ENCODE data around the gene MFAP3L.

Gene MFAP3L

DNA sequence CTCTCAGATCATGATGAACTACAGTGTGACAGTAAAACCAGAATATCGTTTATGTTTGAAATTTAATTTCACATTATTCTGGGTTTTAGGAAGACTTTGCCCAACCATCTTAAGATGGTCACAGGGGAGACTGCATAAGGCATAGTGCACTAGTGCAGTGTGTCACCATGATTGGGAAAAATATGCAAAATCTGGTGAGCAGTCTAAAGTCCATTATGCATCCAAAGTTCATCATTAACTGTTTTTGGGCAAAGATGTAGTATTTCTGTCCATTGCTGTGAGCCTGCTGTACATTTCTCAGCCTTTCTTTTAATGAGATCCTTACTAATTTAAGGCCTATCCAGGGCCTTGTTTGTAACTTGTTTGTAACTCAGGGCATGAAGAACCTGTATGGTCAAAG is 11.3 kb upstream of the MFAP3L start:
- no peak for DNase-seq
- TF ChIP-seq POLR2A (IDR thresholded peaks at IDR 0.05; ENCODE audit: low read length) = no peak
- no peak for TF ChIP-seq GATA1 (IDR thresholded peaks at IDR 0.05; ENCODE audit: low read depth, low read length)

DNA sequence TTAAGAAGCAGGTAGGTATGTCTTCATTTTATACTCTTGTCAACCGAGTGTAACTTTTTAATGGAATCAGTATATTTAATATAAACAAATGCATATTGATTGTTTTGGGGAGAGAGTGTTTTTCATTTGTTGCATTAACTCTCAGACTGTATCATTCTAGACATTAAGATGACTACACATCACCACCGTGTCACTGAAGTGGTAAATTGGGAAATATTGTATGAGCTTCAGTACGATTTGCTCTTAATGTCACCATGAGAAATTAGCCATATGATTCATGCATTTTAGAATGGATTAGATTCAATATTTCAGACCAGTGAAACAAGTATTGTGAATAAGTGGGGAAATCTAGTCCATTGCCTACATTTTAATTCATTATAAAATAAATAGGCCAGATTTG is 9.7 kb upstream of the MFAP3L start:
- no peak for DNase-seq
- no peak for TF ChIP-seq POLR2A (IDR thresholded peaks at IDR 0.05; ENCODE audit: low read length)

DNA sequence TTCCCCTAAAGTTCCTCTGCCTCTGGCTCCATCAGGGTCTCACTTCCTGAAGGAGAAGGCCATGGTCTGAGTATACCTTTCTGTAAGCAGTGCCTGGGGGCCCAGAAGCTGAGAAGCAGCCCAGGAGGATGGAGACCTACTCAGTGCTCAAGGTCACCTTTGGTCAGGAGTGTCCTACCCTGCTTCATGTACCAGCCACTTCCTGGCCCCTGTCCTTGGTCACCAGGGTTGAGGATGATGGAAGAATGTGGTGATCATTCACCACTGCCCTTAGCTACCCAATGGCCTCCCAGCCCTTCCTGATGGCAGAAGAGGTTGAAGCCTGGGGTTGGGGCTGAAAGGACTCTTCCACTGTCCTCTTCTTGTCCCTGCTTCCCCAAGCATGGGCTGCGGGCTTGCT is 9.0 kb upstream of the MFAP3L start:
- DNase-seq = no peak
- TF ChIP-seq GATA1 (IDR thresholded peaks at IDR 0.05; ENCODE audit: low read depth, low read length) (no peak), POLR2A (IDR thresholded peaks at IDR 0.05; ENCODE audit: low read length) (no peak)

DNA sequence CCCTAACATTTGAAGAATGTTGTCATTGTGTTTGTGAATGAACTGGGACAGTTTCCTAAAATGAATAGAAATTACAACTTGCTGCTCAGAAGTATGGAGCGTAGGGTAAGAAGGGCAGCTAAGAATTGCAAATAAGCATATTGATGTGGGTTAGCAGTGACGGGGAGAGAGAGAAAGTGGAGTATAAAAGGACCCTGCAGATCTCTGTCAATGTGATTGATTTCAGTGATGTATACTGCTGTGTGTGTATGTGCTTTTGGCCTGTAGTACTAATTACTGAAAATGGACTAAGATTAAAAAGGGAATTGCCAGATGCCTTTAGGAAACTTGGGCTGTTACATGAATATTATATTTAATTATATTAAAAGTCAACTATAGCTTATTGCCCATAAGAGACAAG is 7.8 kb upstream of the MFAP3L start:
- TF ChIP-seq GATA1 (IDR thresholded peaks at IDR 0.05; ENCODE audit: low read depth, low read length) (no peak), POLR2A (IDR thresholded peaks at IDR 0.05; ENCODE audit: low read length) (no peak)
- DNase-seq = no peak

DNA sequence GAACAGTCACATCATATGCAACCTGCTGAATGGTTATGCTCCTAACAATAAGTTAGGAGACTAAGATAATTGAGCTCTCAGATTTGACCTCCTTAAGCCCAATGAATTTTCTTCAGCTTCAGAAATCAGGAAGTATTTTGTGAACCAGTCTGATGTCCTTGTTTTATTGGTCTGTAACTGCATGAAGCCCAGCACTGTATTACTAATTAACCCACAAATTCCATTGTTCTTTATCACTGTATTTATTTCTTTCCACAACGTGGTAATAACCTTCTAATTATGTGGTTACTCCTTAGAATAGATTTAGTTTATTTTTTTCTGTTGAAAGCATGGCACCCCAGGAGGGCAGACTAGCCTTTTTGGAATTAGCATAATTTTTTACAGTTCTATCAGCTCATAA is 3.9 kb upstream of the MFAP3L start:
- TF ChIP-seq GATA1 (IDR thresholded peaks at IDR 0.05; ENCODE audit: low read depth, low read length) (no peak), POLR2A (IDR thresholded peaks at IDR 0.05; ENCODE audit: low read length) (no peak)
- no peak for DNase-seq

DNA sequence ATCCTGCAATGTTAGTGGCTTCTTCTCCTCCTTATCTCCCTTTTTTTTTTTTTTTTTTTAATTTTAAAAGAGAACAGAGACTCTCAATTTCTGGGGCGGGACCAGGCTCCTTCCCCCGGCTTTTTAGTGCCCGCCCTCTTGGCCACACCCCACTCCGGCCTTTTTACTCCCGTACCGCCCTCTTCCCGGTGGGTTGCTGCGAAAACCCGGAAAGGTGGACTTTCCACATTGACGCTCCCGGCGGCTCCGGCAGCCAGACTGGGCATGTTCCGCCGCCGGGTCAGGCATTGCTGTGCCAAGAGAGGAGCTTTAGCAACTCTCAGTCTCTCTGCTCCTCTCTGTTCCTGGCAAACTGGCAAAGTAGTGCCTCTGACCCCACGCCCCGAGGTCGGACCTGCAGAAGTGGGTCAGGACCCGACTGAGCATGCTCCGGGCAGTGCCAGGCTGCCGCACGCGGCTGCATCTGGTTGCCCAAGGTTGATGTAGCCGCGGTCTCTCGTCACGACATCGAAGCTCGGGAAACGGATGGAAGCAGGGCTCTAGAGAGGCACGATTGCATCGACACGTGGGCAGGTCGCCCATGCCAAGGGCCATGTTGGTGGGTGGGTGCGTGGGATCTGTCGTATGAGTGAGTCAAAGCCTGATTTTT is 1.1 kb upstream of the MFAP3L start:
- TF ChIP-seq GATA1 (IDR thresholded peaks at IDR 0.05; ENCODE audit: low read depth, low read length) (no peak), POLR2A (IDR thresholded peaks at IDR 0.05; ENCODE audit: low read length) (no peak)
- peak; percentile 96 to 97 for DNase-seq

DNA sequence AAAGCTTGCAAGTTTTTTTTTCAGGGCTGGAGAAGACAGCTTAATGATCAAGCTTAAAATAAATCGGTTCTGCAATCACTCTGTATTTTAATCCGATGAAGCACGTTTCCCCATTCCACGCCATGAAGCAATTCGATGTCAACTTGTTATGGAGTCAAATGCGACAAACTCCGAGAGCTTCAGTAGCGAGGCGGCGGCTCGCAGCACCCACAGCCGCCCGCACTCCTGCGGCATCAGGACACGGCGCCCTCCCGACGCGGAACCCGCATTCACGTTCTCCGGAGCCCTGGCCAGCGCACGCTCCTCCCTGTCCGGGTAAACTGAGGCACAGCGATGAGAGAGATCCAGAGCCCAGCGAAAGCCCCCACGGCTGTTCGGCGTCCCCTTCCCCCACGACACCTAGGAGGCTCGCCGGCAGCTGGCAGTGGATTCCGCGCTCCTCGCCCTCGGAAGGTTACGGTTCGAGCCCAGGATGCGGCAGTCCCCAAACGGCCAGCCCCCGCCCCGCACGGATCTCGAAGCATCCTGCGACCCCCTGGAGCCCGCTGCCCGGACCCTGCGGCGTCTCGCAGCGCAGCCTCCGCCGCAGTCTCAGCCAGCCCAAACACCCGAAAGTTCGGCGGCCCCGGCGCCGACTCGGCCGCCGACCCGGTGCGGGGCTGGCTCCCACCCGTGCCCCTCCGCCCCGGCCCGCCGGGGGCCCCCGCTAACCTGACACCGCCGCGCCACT is 507 bp downstream of the MFAP3L start:
- DNase-seq = peak; percentile 59 to 78
- TF ChIP-seq POLR2A (IDR thresholded peaks at IDR 0.05; ENCODE audit: low read length) (no peak), GATA1 (IDR thresholded peaks at IDR 0.05; ENCODE audit: low read depth, low read length) (no peak)

DNA sequence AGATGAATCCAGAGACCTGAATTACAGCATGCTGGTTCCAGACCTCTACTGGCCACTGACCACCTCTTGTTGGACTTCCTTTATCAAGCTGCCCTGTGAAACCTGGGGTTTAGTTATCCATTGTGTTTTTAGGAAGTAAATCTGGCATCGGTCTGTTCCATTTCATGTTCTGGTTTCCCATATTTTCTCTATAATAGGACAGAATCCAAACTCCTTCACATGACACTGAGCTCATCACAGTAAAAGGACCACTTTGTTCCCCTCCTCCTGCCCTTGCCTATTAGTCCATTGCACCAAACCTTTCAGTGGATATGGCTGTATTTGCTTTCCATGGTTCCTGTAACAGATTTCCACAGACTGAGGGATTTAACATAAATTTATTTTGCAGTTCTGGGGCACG is 4.0 kb downstream of the MFAP3L start:
- no peak for TF ChIP-seq GATA1 (IDR thresholded peaks at IDR 0.05; ENCODE audit: low read depth, low read length)
- DNase-seq = no peak

DNA sequence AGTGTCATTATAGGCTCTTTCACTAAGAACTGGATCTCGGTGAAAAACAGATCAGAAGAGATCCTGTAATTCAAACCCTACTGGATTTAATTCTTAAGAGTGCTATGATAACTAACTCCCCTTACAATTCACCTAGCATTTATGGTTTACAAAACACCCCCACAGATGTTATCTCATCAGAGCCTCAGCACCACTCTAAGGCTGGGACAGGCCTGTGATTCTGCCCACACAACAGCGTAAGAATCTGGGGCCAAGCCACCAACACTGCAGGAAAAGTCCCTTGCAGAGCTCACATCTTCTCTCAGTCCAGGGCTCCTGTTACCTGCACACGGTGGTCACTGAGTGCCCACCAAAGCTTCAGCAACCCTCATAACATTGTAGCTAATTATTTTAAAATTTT is 8.9 kb downstream of the MFAP3L start:
- no peak for TF ChIP-seq GATA1 (IDR thresholded peaks at IDR 0.05; ENCODE audit: low read depth, low read length)
- TF ChIP-seq POLR2A (IDR thresholded peaks at IDR 0.05; ENCODE audit: low read length) = no peak
- no peak for DNase-seq

DNA sequence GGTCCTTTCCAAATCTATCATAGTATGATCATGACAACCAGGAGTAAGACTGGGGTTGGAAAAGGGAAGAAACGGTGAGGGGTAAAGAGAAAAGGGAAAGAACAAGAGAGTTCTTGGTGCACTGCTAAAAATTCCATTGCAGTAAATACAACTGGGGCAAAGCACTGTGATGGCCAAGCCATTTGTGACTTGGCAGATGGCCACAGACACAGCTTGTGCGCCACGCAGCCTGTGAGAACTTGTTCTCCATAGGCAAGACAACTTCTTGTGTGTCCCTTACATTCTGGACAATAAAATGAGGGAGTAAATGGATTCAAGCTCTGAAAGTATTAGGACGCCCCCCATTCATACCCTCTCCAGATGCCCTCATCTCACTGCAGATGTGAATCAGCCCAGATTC is 10.9 kb downstream of the MFAP3L start:
- no peak for TF ChIP-seq POLR2A (IDR thresholded peaks at IDR 0.05; ENCODE audit: low read length)
- TF ChIP-seq GATA1 (IDR thresholded peaks at IDR 0.05; ENCODE audit: low read depth, low read length) = no peak
- no peak for DNase-seq

DNA sequence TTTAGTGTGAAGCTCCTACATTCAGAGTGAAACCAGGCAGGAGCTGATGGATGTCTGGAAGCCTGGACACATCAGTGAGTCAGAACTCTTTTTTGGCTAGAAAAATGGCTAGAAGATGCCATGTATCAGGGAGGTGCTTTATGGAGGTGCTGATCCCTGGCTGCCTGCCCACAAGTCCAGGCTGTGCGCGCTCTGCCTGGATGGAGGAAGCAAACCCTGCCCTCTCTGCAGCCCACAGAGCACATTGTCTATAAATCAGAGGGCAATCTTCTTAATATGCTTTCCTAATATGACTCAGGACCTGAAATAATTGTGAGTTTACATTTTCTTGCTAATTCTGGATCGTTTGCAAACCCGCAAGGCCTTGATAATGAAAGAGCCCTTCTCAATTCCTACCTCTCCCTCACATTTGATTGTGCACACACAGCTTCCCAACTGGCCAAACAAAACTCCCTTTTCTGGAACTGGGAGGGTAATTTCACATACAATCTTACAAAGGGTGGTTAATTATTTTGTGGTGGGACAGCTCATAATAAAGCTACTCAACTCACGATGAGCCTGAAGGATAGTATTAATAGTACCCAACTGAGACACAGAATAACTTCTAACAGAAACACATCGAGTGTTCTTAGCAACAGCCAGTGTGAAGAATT is 11.7 kb downstream of the MFAP3L start:
- peak in 1 of 2 experiments; percentile 37 for DNase-seq
- TF ChIP-seq GATA1 (IDR thresholded peaks at IDR 0.05; ENCODE audit: low read depth, low read length) = no peak
- TF ChIP-seq POLR2A (IDR thresholded peaks at IDR 0.05; ENCODE audit: low read length) = no peak

DNA sequence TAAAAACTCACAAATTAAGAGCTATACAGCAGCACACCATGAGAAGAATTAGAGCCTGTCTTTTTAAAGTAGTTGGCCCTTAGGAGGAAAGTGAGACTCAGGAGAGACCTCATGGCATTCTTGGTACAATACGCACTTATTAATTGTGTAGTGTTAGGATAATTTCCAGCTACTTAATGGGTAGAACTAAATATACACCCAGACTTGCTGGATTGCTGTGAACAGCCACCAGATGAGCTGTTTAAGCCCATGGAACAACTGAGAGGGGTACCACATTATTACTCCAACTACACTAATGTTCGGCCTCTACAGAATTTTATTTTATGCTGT is 13.6 kb downstream of the MFAP3L start:
- TF ChIP-seq POLR2A (IDR thresholded peaks at IDR 0.05; ENCODE audit: low read length) (no peak), GATA1 (IDR thresholded peaks at IDR 0.05; ENCODE audit: low read depth, low read length) (no peak)
- DNase-seq = no peak

DNA sequence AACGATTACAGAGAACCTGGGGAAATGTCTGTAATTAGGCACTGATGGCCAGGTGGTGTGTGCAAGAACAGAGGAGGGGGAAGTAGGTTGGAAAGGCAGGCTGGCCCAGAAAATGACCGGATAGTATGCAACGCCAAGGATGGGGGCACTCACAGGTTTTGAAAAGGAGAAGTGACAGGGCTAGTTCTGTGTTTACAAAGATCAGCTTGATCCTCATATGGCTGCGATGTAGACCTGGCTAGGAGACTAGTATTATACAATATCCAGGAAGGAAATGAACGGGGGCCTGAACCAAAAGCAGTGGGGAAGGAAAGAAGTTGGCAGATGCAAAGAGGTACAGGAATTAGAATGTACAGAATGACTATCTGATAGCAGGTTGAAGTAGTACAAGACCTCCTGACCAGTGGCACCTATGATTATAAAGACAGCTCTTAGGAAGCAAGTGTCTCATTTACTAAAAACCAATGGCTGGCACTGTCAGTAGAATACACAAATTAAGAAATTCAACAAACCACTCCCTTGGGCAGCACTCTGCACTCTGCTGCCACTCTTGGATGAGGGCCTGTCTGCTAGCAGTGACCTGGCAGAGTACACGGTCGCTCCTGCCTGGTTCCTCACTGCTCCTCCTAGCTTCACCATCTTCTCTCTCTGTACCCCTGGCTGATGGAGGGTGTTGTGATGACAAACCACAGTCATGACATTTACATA is 14.1 kb downstream of the MFAP3L start:
- TF ChIP-seq GATA1 (IDR thresholded peaks at IDR 0.05; ENCODE audit: low read depth, low read length) = no peak
- TF ChIP-seq POLR2A (IDR thresholded peaks at IDR 0.05; ENCODE audit: low read length) = no peak
- DNase-seq = no peak

DNA sequence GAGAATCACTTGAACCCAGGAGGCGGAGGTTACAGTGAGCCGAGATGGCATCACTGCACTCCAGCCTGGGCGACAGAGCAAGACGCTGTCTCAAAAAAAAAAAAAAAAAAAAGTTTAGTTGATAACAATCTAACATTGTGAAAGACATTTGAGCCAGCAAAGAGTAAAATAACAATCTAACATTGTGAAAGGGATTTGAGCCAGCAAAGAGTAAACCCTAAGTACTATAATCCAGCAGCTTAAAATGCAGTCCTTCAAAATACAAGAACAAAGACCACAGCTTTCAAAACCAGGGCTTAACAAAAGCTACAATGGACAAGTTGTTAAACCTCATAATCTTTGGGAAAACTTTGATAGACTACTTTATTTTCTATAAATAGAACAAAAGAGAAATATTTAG is 16.9 kb downstream of the MFAP3L start:
- TF ChIP-seq GATA1 (IDR thresholded peaks at IDR 0.05; ENCODE audit: low read depth, low read length) = no peak
- no peak for TF ChIP-seq POLR2A (IDR thresholded peaks at IDR 0.05; ENCODE audit: low read length)
- DNase-seq = peak; percentile 16 to 41
